Left ventricle myocardium inferior (tissue), 1 donor: Measurements from ENCODE around the gene SLC39A13. TPM values are rescaled to one million over a fixed set of nuclear protein-coding genes. Genes with fewer than 3 reads are reported as not detected.

Source experiments
- DNase-seq: peaks from one replicate; pipeline ENCODE4 v3.0.0-alpha.2; 2020
- H3K27ac ChIP-seq: fragments of 200-600 bp; replicated peaks from 2 replicates; pipeline ENCODE4 v1.8.0; 2021
- H3K27me3 ChIP-seq: fragments of 200-600 bp; 2 replicates; pipeline ENCODE4 v1.8.0; 2021; ENCODE audit warnings: low read depth
- H3K36me3 ChIP-seq: fragments of 200-600 bp; 2 replicates; pipeline ENCODE4 v1.8.0; 2021
- H3K4me1 ChIP-seq: fragments of 200-600 bp; 2 replicates; pipeline ENCODE4 v1.8.0; 2021
- H3K4me3 ChIP-seq: fragments of 200-600 bp; 2 replicates; pipeline ENCODE4 v1.8.0; 2021; ENCODE audit warnings: mild to moderate bottlenecking, moderate library complexity
- H3K9me3 ChIP-seq: fragments of 200-600 bp; replicated peaks from 2 replicates; pipeline ENCODE4 v1.8.0; 2021
- CTCF ChIP-seq: fragments of 200-600 bp; IDR thresholded peaks from 2 replicates; pipeline ENCODE4 v1.8.0; 2021; ENCODE audit warnings: antibody characterized with exemption, mild to moderate bottlenecking, borderline replicate concordance
- intact Hi-C: fragments of 100-400 bp; cut with micrococcal nuclease; formaldehyde crosslinking; loops from one replicate; pipeline ENCODE4 v1.11.0; 2022
- total RNA-seq: library from RNA; stranded (reverse); fragmentation: NEBNext Ultra II Directional; extraction: Animal tissue kit (Norgen Biotek cat#: 25700); gene quantifications from one replicate; pipeline ENCODE4 v1.2.1, GENCODE V29; 2021
- donor health status: DM: no; HTN: yes; CAD: no; lungs with severe emphysema.

Gene SLC39A13
- total RNA-seq, 1 donor from 2014 or later = 36.5 TPM

GRCh38 chr11:47411884-47412746 lies 3.7 kb downstream of the SLC39A13 start:
- intact Hi-C loops = no loop called here
- Histone ChIP-seq H3K27ac (peak overlapping the region; percentile 15), H3K4me3 (no peak overlapping the region), H3K9me3 (no peaks in the 10 kb centered on the region), H3K36me3 (peaks cover 53% of the 10 kb centered on the region), H3K27me3 (no peaks in the 10 kb centered on the region), H3K4me1 (peaks cover 80% of the 10 kb centered on the region)
- peak; percentile 74 for TF ChIP-seq CTCF
- DNase-seq = peak; percentile 42

- Histone ChIP-seq H3K36me3 (peaks cover 64% of the 10 kb centered on the region), H3K9me3 (no peaks in the 10 kb centered on the region), H3K4me1 (peaks cover 77% of the 10 kb centered on the region), H3K27me3 (no peaks in the 10 kb centered on the region), H3K4me3 (no peak overlapping the region), H3K27ac (peak overlapping the region; percentile 91)
- no peak for TF ChIP-seq CTCF
- intact Hi-C loops = no loop called here
- no peak for DNase-seq
Measured at GRCh38 chr11:47413351-47413750, 5.0 kb downstream of the SLC39A13 start.

- Histone ChIP-seq H3K9me3 (no peaks in the 10 kb centered on the region), H3K27ac (peak overlapping the region; percentile 91), H3K4me3 (no peak overlapping the region), H3K27me3 (no peaks in the 10 kb centered on the region), H3K4me1 (peaks cover 72% of the 10 kb centered on the region), H3K36me3 (peaks cover 71% of the 10 kb centered on the region)
- no peak for TF ChIP-seq CTCF
- DNase-seq = no peak
- intact Hi-C loops = no loop called here
Measured at GRCh38 chr11:47413908-47414684, 5.7 kb downstream of the SLC39A13 start.

GRCh38 chr11:47414685-47415070 lies 6.3 kb downstream of the SLC39A13 start:
- Histone ChIP-seq H3K4me1 (peaks cover 66% of the 10 kb centered on the region), H3K9me3 (no peaks in the 10 kb centered on the region), H3K27me3 (no peaks in the 10 kb centered on the region), H3K36me3 (peaks cover 75% of the 10 kb centered on the region), H3K27ac (peak overlapping the region; percentile 91), H3K4me3 (no peak overlapping the region)
- no peak for DNase-seq
- TF ChIP-seq CTCF = no peak
- intact Hi-C loops = no loop called here

GRCh38 chr11:47415091-47415854 lies 6.9 kb downstream of the SLC39A13 start:
- intact Hi-C loops = no loop called here
- TF ChIP-seq CTCF = no peak
- peak overlapping the region; percentile 91 for H3K27ac ChIP-seq
- no peaks in the 10 kb centered on the region for H3K27me3 ChIP-seq
- H3K4me3 ChIP-seq = no peak overlapping the region
- no peak for DNase-seq
- H3K9me3 ChIP-seq = no peaks in the 10 kb centered on the region
- H3K36me3 ChIP-seq = peaks cover 79% of the 10 kb centered on the region
- H3K4me1 ChIP-seq = peaks cover 60% of the 10 kb centered on the region
